Hepatocyte (in vitro differentiated cells): ENCODE measurements around the gene ZBED1.
"Not testable (repeated sequence)": the region's sequence is repeated elsewhere in the genome, so short reads cannot be mapped to it uniquely, and the experiment has no call there.

Experiments used
- EZH2phosphoT487 ChIP-seq: fragments of 200-600 bp; sonication (generic); IDR thresholded peaks from one replicate; pipeline ENCODE4 v1.6.1; 2018; ENCODE audit warnings: antibody characterized with exemption, mild to moderate bottlenecking, low read depth, moderate library complexity; ENCODE audit not compliant: unreplicated experiment, severe bottlenecking
- TF ChIP-seq, protein P1 (sequence below): fragments of 200-600 bp; sonication (generic); IDR thresholded peaks from 2 replicates; pipeline ENCODE4 v1.5.1; 2016; ENCODE audit warnings: antibody characterized with exemption, mild to moderate bottlenecking; ENCODE audit not compliant: poor library complexity

DNA sequence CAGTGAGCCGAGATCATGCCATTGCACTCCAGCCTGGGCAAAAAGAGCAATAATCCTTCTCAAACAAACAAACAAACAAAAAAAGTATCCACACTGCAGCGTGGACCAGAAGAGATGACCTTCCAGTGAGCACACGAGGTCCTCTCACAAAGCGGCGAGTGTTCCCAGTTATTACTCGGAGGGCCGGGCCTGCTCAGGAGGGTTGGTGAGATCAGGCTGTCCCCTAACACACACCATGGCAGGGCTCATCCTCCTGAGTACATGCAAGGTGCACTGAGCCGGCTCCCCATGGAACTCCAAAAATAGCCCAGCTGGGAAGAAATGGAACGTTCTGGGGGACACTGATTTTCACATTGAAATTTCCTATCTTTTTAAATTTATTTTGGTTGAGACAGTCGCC lies 40.7 kb downstream of the ZBED1 start:
- TF ChIP-seq, protein P1, sequence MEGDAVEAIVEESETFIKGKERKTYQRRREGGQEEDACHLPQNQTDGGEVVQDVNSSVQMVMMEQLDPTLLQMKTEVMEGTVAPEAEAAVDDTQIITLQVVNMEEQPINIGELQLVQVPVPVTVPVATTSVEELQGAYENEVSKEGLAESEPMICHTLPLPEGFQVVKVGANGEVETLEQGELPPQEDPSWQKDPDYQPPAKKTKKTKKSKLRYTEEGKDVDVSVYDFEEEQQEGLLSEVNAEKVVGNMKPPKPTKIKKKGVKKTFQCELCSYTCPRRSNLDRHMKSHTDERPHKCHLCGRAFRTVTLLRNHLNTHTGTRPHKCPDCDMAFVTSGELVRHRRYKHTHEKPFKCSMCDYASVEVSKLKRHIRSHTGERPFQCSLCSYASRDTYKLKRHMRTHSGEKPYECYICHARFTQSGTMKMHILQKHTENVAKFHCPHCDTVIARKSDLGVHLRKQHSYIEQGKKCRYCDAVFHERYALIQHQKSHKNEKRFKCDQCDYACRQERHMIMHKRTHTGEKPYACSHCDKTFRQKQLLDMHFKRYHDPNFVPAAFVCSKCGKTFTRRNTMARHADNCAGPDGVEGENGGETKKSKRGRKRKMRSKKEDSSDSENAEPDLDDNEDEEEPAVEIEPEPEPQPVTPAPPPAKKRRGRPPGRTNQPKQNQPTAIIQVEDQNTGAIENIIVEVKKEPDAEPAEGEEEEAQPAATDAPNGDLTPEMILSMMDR: not testable (repeated sequence)
- not testable (repeated sequence) for TF ChIP-seq EZH2phosphoT487
